NCI-H524 treated with DMSO at 0.1 percent for 48 hours (cell line): ENCODE data around the gene NOC3L.
"Not testable (repeated sequence)": the region's sequence is repeated elsewhere in the genome, so short reads cannot be mapped to it uniquely, and the experiment has no call there.

Experiments
- DNase-seq: peaks from one replicate; lab custom pipeline; 2025; lab: John Stamatoyannopoulos, UW

Gene NOC3L

GRCh38 chr10:94362360-94363250 lies at the start of gene NOC3L:
TSS of gene NOC3L (minus strand) at chr10:94362939. CDS start at chr10:94362838, 101 bp downstream.
- peak; percentile 28 for DNase-seq

- no peak for DNase-seq
These were observed 49.7 kb upstream of the NOC3L start for GRCh38 chr10:94412449-94412848.

DNA sequence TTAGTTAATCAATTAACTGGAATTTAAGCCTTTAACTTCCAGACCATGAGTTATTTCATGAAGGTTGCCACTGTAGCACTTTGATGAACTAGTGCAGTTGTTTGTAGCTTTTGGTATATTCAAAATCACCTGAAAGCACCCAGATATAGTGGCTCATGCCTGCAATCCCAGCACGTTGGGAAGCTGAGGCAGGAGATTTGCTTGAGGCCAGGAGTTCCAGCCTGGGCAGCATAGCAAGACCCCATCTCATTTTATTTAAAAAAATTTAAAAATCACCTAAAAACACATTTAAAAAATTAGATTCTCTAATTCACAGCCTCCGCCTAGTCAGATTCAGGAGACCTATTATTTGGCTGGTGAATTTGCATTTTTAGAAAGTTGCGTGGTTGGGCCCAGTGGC lies 48.6 kb upstream of the NOC3L start:
- no peak for DNase-seq

- no peak for DNase-seq
These were observed 46.4 kb upstream of the NOC3L start for GRCh38 chr10:94409021-94409657.

DNA sequence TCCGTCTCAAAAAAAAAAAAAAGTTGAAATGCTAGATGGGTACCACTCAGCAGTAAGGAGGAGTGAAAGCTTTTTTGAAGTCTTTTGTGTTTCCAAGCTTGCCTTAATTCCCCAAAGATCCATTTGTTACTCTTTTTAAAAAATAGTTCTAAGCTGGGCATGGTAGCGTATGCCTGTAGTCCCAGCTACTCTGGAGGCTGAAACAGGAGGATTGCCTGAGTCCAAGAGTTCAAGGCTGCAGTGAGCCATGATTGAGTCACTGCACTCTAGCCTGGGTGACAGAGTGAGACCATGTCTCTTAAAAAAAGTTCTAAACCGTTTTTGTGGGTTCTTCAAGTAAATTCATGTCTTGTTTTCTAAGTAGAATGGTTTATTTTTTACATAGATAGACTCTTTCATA lies 44.9 kb upstream of the NOC3L start:
- DNase-seq, result no peak

DNA sequence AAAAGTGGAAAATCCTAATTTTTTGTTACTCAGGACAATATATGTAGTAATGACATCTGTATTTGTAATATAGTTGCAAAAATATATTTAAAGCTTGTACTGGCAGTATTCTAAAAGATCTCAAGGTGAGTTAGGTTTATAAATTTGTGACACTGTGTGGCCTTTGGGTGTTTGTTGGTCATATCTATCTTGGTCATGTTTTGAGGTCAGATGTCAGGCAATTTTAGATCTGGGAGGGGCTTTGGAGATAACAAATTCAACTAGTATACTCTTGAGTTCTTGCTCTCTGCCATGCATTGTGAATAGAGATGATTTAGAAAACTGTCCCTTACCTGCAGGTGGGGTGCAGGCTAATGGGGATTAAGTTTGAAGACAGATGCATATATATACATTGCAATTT lies 42.7 kb upstream of the NOC3L start:
- DNase-seq, result no peak

GRCh38 chr10:94403380-94404213 lies 40.9 kb upstream of the NOC3L start:
- no peak for DNase-seq

- no peak for DNase-seq
These were observed 40.2 kb upstream of the NOC3L start for GRCh38 chr10:94402843-94403379.

DNA sequence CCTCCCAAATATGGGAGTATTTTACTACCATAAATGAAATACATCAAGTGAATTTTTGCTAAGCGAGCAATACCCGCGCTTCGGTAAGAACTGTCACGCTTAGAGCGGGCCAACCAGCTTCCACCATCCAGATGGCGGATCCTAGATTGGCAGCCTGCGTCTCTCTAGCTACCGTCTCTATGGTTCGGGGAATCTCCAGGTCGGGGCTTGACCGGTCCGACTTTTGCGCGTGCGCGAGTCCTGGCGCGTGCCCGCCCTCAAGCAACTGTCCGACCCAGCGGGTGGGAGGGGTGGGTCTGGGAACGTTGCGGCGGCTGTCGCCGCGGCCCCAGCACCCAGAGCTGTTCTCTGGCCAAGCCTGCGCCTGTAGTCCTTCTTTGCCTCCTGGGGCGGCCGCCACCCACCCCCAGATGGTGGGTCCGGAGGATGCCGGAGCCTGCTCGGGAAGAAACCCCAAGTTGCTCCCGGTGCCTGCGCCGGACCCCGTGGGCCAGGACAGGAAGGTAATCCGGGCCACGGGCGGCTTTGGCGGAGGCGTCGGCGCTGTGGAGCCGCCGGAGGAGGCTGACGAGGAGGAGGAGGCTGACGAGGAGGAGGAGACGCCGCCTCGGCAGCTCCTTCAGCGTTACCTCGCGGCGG lies 39.6 kb upstream of the NOC3L start, which contains the start of gene TBC1D12:
TBC1D12 (plus strand) TSS at position 338 of the 639 bp plus-strand sequence; CDS start at position 411, 73 bp downstream.
- peak; percentile 21 for DNase-seq

GRCh38 chr10:94398762-94399161 lies 36.0 kb upstream of the NOC3L start:
- no peak for DNase-seq

- DNase-seq, result no peak
These were observed 35.0 kb upstream of the NOC3L start for GRCh38 chr10:94397549-94398370.

DNA sequence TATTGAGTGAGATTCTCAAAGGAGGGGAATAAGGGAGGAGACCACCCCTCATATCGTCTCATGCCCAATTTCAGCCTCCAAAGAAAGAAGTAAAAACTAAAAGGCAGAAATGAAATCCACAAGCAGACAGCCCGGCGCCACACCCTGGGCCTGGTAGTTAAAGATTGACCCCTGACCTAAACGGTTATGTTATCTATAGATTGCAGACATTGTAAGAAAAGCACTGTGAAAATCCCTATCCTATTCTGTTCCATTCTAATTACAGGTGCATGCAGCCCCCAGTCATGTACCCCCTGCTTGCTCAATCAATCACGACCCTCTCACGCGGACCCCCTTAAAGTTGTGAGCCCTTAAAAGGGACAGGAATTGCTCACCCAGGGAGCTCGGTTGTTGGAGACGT lies 29.4 kb upstream of the NOC3L start:
- not testable (repeated sequence) for DNase-seq

DNA sequence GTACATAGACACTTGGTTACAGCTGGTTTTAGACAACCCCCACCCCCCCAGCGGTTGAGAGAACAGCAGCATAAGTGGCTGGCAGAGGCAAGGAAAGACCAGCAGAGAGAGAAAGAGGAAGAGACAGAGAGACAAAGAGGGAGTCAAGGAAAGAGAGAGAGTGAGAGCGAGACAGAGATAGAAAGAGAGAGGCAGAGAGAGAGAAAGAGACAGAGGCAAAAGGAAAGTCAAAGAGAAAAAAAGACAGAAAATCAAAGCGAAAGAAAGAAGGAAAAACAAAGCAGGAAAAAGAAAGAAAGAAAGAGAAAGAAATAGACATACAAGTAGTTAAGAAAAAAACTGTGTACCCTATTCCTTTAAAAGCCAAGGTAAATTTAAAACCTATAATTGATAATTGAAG lies 23.0 kb upstream of the NOC3L start:
- not testable (repeated sequence) for DNase-seq

GRCh38 chr10:94383530-94383929 lies 20.8 kb upstream of the NOC3L start:
- DNase-seq, result no peak

DNA sequence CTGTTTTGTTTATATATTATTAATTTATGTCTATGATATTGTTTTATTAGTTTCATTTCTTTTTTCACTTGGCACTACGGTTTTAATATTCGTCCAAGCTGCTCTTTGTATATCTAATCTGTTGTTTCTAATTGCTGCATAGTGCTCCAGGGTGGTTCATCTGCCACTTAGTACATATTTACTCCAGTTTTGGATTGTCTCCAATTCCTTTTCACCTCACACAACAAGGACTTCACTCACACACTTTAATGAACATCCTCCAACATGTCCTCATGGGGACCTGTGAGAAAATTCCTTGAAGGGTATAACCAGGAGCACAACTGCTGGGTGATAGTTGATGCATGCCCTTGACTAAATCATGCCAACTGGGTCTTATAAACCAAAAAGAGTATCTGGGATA lies 14.1 kb upstream of the NOC3L start:
- DNase-seq, result no peak

DNA sequence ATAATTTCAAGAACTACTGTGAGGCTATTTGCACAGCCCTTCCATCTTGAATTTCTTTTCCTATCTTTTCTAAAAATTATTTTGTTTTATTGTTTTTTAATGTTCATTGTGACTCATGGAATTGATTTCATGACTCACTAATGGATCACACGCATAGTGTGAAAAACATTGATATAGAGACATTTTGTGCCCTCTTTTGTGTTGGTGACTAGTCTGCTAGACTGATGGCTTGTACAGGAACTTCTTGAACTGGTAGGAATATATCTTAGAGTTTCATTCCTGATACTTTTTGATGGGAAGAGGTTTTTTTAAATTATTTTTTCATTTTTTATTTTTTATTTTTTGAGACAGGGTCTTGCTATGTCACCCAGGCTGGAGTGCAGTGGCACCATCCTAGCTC lies 12.6 kb upstream of the NOC3L start:
- DNase-seq, result no peak

- no peak for DNase-seq
These were observed 7.8 kb upstream of the NOC3L start for GRCh38 chr10:94370501-94370900.

- no peak for DNase-seq
These were observed 3.6 kb upstream of the NOC3L start for GRCh38 chr10:94366382-94366781.

DNA sequence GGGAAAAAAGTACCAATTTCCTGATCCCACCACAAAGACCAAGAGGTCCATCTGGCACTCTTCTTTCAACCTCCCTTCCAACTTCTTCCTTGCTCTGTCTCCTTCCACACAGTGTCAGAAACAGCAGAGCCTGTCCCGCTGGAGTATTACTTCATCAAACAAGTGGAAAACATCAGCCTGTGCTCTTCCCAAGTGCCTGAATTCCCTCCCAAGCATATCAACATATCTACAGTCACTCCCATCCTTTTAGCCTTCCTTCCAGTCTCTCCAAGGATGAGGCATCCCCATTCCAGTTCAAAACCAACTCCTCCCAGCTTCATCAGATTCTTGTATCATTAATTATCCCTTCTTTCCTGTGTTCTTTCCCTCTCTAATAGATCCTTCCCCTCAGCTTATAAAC lies 1.7 kb upstream of the NOC3L start:
- DNase-seq, result no peak

DNA sequence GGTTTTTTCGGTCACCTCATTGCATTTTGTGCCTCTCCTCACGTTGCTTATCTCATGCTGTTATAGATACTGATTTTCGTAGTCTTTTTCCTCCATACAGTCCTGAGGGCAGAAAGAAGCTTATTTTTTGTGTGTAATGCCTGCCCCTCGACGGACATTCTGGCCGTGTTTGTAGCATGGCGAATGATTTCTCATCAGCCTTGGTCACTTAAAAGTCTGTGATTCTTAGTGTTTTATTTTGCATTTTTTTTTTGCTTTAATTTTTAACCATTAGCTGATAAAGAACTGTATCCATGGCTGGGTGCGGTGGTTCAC lies 469 bp upstream of the NOC3L start:
- no peak for DNase-seq
